LNCaP clone FGC (cell line): ENCODE results near the gene TMEM235.

Experiments
- DNase-seq: peaks from one replicate; pipeline ENCODE4 v3.0.0-alpha.2; 2011; ENCODE audit warnings: low read depth
- H3K4me3 ChIP-seq: 2 replicates; pipeline ENCODE4 v1.5.1; 2011; ENCODE audit warnings: mild to moderate bottlenecking, low read depth, low read length, control low read depth
- TF ChIP-seq, protein P1 (sequence below): IDR thresholded peaks from 2 replicates; pipeline ENCODE4 v1.5.1; 2012; ENCODE audit warnings: mild to moderate bottlenecking; ENCODE audit not compliant: control insufficient read depth, insufficient read depth; ENCODE audit errors: extremely low read depth

The TMEM235 gene

DNA sequence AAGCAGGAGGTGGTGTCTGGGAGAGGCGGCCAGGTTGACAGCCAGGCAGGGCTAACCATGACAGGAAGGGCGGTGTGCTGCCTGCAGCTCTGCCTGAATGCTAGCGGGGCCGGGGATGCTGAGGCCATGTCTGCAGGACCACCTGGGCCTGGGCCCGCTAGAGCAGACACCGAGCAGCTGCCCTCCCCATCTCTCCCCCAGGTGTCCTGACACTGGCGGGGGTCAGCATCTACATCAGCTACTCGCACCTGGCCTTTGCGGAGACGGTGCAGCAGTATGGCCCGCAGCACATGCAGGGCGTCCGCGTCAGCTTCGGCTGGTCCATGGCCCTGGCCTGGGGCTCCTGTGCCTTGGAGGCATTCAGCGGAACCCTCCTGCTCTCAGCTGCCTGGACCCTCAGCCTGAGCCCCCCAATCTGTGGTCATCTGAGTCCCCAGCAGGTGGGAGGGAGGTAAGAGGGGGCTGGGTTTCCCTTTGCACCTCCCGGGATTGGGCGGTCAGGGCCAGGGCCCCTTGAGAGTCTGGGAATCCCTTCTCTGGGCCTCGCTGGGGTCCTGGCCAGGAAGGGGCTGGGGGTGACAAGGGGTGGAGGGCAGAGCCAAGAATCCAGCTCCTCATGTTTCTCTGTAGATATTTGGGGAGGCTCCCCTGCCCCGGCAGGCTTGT lies 7.5 kb downstream of the TMEM235 start:
- TF ChIP-seq, protein P1, sequence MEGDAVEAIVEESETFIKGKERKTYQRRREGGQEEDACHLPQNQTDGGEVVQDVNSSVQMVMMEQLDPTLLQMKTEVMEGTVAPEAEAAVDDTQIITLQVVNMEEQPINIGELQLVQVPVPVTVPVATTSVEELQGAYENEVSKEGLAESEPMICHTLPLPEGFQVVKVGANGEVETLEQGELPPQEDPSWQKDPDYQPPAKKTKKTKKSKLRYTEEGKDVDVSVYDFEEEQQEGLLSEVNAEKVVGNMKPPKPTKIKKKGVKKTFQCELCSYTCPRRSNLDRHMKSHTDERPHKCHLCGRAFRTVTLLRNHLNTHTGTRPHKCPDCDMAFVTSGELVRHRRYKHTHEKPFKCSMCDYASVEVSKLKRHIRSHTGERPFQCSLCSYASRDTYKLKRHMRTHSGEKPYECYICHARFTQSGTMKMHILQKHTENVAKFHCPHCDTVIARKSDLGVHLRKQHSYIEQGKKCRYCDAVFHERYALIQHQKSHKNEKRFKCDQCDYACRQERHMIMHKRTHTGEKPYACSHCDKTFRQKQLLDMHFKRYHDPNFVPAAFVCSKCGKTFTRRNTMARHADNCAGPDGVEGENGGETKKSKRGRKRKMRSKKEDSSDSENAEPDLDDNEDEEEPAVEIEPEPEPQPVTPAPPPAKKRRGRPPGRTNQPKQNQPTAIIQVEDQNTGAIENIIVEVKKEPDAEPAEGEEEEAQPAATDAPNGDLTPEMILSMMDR, result no peak
- DNase-seq, result no peak
- H3K4me3 ChIP-seq, result no peak overlapping the region

DNA sequence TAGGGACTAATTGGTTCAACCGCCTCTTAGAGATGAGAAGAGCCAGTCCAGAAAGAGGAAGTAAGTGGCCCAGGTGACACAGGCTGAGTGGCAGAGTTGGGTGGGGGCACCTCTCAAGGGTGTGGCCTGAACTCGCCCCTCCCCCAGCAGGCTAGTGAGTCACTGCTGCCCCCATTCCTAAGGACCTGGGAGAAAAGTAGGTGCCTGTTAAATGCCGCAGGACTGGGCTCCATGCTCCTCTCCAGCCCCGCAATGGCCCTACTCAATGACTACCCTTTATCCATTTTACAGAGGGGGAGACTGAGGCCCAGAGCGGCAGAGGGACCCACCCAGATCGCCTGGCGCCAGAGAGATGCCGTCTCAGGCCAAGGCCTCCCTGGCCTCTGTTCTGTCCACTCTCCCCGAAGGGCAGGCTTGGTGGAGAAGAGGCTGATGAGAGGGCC lies 8.1 kb downstream of the TMEM235 start:
- TF ChIP-seq, protein P1, result no peak
- no peak for DNase-seq

DNA sequence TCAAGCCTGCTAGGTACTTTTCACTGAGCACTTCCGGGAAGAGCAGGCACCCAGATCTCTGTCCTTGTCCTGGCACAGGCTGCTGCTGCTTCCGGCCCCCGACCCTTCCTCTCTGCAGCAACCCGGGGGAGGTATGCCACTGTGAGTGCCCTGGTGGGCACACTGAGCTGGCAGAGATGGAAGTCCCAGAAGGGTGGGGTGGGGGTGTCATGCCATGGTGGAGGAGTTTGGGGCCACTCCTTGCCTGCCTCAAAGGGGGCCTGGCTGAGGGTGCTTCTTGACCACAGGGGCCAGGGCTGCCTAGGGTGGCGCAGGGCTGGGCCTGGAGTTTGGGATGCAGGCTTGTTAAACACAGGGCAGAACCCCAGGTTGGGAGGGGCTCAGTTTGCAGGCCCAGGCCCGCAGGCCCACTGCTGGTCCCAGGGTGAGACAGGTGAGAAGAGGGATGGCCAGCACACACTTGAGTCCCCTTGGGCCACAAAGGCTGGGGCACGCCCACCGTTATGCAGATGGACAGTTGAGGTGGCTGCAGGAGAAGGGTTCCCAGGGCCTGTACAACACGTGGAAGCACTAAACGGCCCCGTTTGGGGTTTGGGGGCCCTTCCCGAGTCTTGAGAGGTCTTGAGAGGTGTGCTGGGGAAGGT lies 8.7 kb downstream of the TMEM235 start:
- DNase-seq, result no peak
- TF ChIP-seq, protein P1, result no peak
- H3K4me3 ChIP-seq, result no peak overlapping the region

More for the DNA sequence above, 8.1 kb downstream of the TMEM235 start:
- H3K4me3 ChIP-seq, result no peak overlapping the region

DNA sequence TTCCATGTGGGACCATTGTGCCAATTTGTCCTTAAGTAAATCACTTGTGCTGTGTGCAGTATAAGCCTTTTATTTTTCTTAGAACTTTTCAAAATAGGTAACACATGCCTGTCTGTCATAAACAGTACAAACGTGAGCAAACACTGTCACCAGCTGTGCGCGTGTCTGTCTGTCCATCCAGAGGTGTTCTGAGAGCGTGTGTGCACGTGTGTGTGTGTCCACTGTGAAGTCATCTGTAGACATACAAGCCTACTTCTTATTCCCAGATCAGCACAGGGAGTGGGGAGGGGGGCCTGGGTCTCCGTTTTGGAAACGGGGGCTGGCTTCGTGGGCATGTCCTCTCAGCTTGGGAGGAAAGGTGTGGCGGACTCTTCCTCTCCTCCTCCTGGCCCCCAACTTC lies 9.4 kb downstream of the TMEM235 start:
- TF ChIP-seq, protein P1, result no peak
- no peak for DNase-seq
- no peak overlapping the region for H3K4me3 ChIP-seq

DNA sequence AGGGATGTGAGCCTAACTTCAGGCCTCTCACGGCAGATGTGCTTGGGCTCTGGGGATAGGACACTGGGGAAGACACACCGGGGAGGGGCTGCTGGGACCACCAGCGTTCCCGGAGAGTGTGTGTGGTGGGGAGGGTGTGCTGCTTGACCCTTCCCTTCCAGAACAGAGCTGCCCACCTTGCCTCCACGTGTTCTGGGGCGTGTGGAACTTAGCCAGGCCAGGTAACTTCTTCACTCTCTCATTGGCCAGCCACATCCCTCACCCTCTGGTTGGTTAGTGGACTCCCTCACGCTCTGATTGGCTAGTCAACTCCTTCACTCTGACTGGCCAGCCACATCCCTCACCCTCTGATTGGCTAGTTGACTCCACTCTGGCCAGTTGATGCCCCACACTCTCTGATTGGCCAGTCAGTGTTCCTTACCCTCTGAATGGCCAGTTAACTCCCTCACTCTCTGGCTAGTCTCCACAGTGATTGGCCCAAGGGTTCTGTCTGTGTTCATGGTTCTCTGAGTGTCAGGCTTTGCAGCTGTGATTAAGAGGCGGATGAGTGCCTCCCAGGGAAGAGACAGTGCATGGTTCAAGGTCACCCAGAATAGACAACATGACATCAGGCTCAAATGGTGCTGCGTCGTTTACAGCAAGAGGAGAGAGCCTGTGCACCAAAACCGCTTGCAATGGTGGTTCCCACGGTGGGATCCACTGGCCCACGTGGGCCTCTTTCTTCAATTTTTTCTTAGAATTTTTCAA lies 10.0 kb downstream of the TMEM235 start:
- H3K4me3 ChIP-seq, result no peak overlapping the region
- DNase-seq, result peak; percentile 59
- TF ChIP-seq, protein P1, result no peak

DNA sequence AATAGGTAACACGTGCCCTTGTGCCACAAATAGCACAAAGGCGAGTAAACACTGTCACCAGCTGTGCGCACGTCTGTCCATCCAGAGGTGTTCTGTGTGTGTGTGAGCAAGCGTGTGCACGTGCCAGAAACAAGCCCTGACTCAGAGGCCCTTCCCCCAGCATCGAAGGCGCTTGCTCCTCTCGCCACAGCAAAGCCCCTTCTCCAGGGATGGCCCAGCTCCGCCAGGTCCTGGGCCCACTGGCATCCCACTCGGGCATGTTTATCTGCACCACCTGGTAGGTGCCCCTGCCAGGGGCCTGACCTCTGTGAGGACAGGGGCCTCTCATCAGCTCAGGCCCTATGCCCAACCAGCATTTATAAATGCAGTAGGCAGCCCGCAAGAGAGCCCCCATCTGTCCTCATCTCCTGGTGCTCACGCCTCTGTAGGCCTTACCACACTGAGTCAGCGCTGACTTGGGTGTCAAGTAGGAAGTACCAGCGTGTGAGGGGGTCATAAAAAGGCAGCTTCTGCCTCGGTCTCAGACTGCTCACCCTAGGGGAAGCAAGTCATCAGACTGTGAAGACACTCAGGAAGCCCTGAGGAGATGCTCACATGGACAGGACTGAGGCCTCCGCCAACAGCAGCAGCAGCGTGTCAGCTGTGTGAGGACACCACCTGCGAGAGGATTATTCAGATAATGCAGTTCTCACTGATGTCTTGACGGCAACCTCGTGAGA lies 10.8 kb downstream of the TMEM235 start:
- no peak for DNase-seq
- H3K4me3 ChIP-seq, result no peak overlapping the region
- TF ChIP-seq, protein P1, result no peak
